HepG2 (cell line): ENCODE measurements around the gene UAP1L1. TPM values are rescaled to one million over a fixed set of nuclear protein-coding genes. Genes with fewer than 3 reads are reported as not detected.

Experiments
- ARNTL ChIP-seq: sonication (generic); formaldehyde crosslinking; IDR thresholded peaks from 2 replicates; pipeline ENCODE4 v1.4.0; 2020; ENCODE audit warnings: mild to moderate bottlenecking, missing genetic modification reagents
- ATRX ChIP-seq: sonication (generic); formaldehyde crosslinking; IDR thresholded peaks from 2 replicates; pipeline ENCODE4 v1.4.0; 2020; ENCODE audit warnings: missing genetic modification reagents, borderline replicate concordance
- BRD4 ChIP-seq: sonication (generic); formaldehyde crosslinking; IDR thresholded peaks from 2 replicates; pipeline ENCODE4 v1.4.0; 2020; ENCODE audit warnings: missing genetic modification reagents
- GABPA ChIP-seq, 2 experiments: IDR thresholded peaks; 2 replicates each; pipeline ENCODE4 v1.6.1; 2011 to 2016; ENCODE audit warnings: low read depth in 2 of 2, low read length in 1 of 2, missing biosample characterization in 1 of 2, missing genetic modification characterization in 1 of 2
- HOXD1 ChIP-seq: sonication (generic); formaldehyde crosslinking; IDR thresholded peaks from 2 replicates; pipeline ENCODE4 v1.5.0; 2020; ENCODE audit warnings: missing genetic modification reagents
- MED1 ChIP-seq: sonication (generic); formaldehyde crosslinking; IDR thresholded peaks from 2 replicates; pipeline ENCODE4 v1.4.0; 2020; ENCODE audit warnings: missing genetic modification reagents
- MXD3 ChIP-seq: IDR thresholded peaks from 2 replicates; pipeline ENCODE4 v1.6.1; 2016; ENCODE audit warnings: mild to moderate bottlenecking, missing biosample characterization, missing genetic modification reagents
- NBN ChIP-seq: fragments of 450-650 bp; conservative IDR thresholded peaks from 2 replicates; pipeline ENCODE4 v1.6.1; 2017
- PHF21A ChIP-seq: sonication (generic); formaldehyde crosslinking; IDR thresholded peaks from 2 replicates; pipeline ENCODE4 v1.5.0; 2020; ENCODE audit warnings: mild to moderate bottlenecking, missing genetic modification reagents
- PREB ChIP-seq: sonication (generic); formaldehyde crosslinking; IDR thresholded peaks from 2 replicates; pipeline ENCODE4 v1.4.0; 2020; ENCODE audit warnings: missing genetic modification reagents
- SAP130 ChIP-seq: IDR thresholded peaks from 2 replicates; pipeline ENCODE4 v1.6.1; 2016; ENCODE audit warnings: low read depth
- SNAI1 ChIP-seq: sonication (generic); formaldehyde crosslinking; IDR thresholded peaks from 2 replicates; pipeline ENCODE4 v1.5.0; 2020; ENCODE audit warnings: mild to moderate bottlenecking, missing genetic modification reagents, borderline replicate concordance
- TFAP4 ChIP-seq: sonication (generic); IDR thresholded peaks from 2 replicates; pipeline ENCODE4 v1.6.1; 2016; ENCODE audit warnings: low read depth, borderline replicate concordance
- ZNF280B ChIP-seq: sonication (generic); formaldehyde crosslinking; IDR thresholded peaks from 2 replicates; pipeline ENCODE4 v1.5.0; 2020; ENCODE audit warnings: missing genetic modification reagents, mild to moderate bottlenecking, borderline replicate concordance
- ZNF296 ChIP-seq: sonication (generic); formaldehyde crosslinking; conservative IDR thresholded peaks from 2 replicates; pipeline ENCODE4 v1.5.0; 2020; ENCODE audit warnings: mild to moderate bottlenecking, missing genetic modification reagents
- ZNF317 ChIP-seq: sonication (generic); formaldehyde crosslinking; IDR thresholded peaks from 2 replicates; pipeline ENCODE4 v1.5.0; 2020; ENCODE audit warnings: mild to moderate bottlenecking, missing genetic modification reagents
- ZNF362 ChIP-seq: sonication (generic); formaldehyde crosslinking; IDR thresholded peaks from 2 replicates; pipeline ENCODE4 v1.4.0; 2020; ENCODE audit warnings: missing genetic modification reagents, mild to moderate bottlenecking, borderline replicate concordance
- ZNF44 ChIP-seq: sonication (generic); formaldehyde crosslinking; IDR thresholded peaks from 2 replicates; pipeline ENCODE4 v1.5.1; 2020; ENCODE audit warnings: mild to moderate bottlenecking, missing genetic modification reagents
- ZNF687 ChIP-seq: sonication (generic); formaldehyde crosslinking; IDR thresholded peaks from 2 replicates; pipeline ENCODE4 v1.5.1; 2020; ENCODE audit warnings: mild to moderate bottlenecking, missing genetic modification reagents, moderate library complexity
- ZNF7 ChIP-seq: IDR thresholded peaks from 2 replicates; pipeline ENCODE4 v1.6.1; 2016; ENCODE audit warnings: missing biosample characterization, missing genetic modification reagents
- polyA plus RNA-seq, 8 experiments: library from polyadenylated mRNA; depleted of rRNA in 3 of 8; stranded (reverse) in 7 of 8; unstranded in 1 of 8; fragments of >200 nt; fragmentation: Illumina TruSeq in 4 of 8; extraction: Trizol in 4 of 8; gene quantifications; 2 replicates each; pipeline versions ENCODE4 v1.2.1 to v1.2.3, GENCODE V29; 2011 to 2016; ENCODE audit warnings: low read depth in 4 of 8, missing spikeins in 1 of 8, mixed read lengths in 1 of 8; ENCODE audit not compliant: insufficient read depth in 1 of 8
- total RNA-seq, 5 experiments: library from RNA; depleted of rRNA; stranded (reverse); fragments of >200 nt; fragmentation: Illumina TruSeq; extraction: Trizol; gene quantifications; 2 replicates each; pipeline ENCODE4 v1.2.3, GENCODE V29; 2016; ENCODE audit warnings: low read depth in 1 of 5

UAP1L1 gene
- total and polyA plus RNA-seq, 2 of the 13 experiments (the other 11 are each of a cell fraction or from before 2014, with no cell fraction given), result 5.4 to 6.4 TPM

- TF ChIP-seq MED1 (CRISPR knock-in tag) (peak; percentile 40), ZNF687 (CRISPR knock-in tag) (peak; percentile 79), ZNF296 (CRISPR knock-in tag) (0 out of 2 replicates have a peak, but pooled peaks have one; percentile 9), ATRX (no peak), ZNF280B (CRISPR knock-in tag) (no peak), ZNF7 (CRISPR knock-in tag) (no peak), HOXD1 (CRISPR knock-in tag) (no peak), PREB (CRISPR knock-in tag) (no peak), ZNF362 (CRISPR knock-in tag) (peak; percentile 97), ZNF44 (no peak), SNAI1 (CRISPR knock-in tag) (no peak), ARNTL (peak; percentile 35; the same call in 1 of the 2 replicates), PHF21A (peak; percentile 91), SAP130 (peak; percentile 65), GABPA (IDR thresholded peaks at IDR 0.05; ENCODE audit: low read depth, low read length) (no peak), GABPA (CRISPR knock-in tag; IDR thresholded peaks at IDR 0.05; ENCODE audit: low read depth) (peak; percentile 60), NBN (no peak), MXD3 (CRISPR knock-in tag) (peak; percentile 42; the same call in 1 of the 2 replicates), BRD4 (CRISPR knock-in tag) (no peak), TFAP4 (peak; percentile 58; the same call in 1 of the 2 replicates), ZNF317 (0 out of 2 replicates have a peak, but pooled peaks have one; percentile 70)
Observed at GRCh38 chr9:137070201-137070905, 7.0 kb upstream of the UAP1L1 start, which contains the start of gene SAPCD2 (continued).
